Nucleus accumbens (tissue), 56 donors: Measurements from ENCODE around the gene ADM.

Experiments used
- DNase-seq, 56 donors: peaks; one replicate each; lab custom pipeline; 2025; lab: John Stamatoyannopoulos, UW

The ADM gene

GRCh38 chr11:10308201-10308954 lies 3.5 kb downstream of the ADM start:
- no peak for DNase-seq

- peak in 23 of 56 donors; percentile 10 to 70 (median 46) for DNase-seq
These were observed 4.6 kb downstream of the ADM start for GRCh38 chr11:10309163-10310093.

- no peak for DNase-seq
These were observed 5.5 kb downstream of the ADM start for GRCh38 chr11:10310301-10310841.

- no peak for DNase-seq
These were observed 6.9 kb downstream of the ADM start for GRCh38 chr11:10311802-10312201.

- peak in 1 of 56 donors; percentile 21 for DNase-seq
These were observed 9.6 kb downstream of the ADM start for GRCh38 chr11:10314199-10315072.

- no peak for DNase-seq
These were observed 10.2 kb downstream of the ADM start for GRCh38 chr11:10315083-10315482.

GRCh38 chr11:10317151-10317755 lies 12.4 kb downstream of the ADM start:
- DNase-seq = peak in 6 of 56 donors; percentile 4 to 44 (median 22)

GRCh38 chr11:10317776-10318526 lies 13.1 kb downstream of the ADM start:
- no peak for DNase-seq

- DNase-seq = no peak
These were observed 13.6 kb downstream of the ADM start for GRCh38 chr11:10318527-10318802.

- no peak for DNase-seq
These were observed 15.1 kb downstream of the ADM start for GRCh38 chr11:10319702-10320558.

- DNase-seq = no peak
These were observed 16.0 kb downstream of the ADM start for GRCh38 chr11:10320736-10321465.

- DNase-seq = no peak
These were observed 17.5 kb downstream of the ADM start for GRCh38 chr11:10322401-10322800.

- DNase-seq = peak in 4 of 56 donors; percentile 10 to 45 (median 22)
These were observed 18.2 kb downstream of the ADM start for GRCh38 chr11:10322830-10323792.

GRCh38 chr11:10323793-10324170 lies 18.9 kb downstream of the ADM start:
- DNase-seq = no peak

GRCh38 chr11:10324474-10324873 lies 19.6 kb downstream of the ADM start:
- DNase-seq = no peak

GRCh38 chr11:10325277-10326011 lies 20.6 kb downstream of the ADM start:
- DNase-seq = no peak
